Activated CD4-positive, alpha-beta T cell treated with anti-CD3 and anti-CD28 coated beads, Interleukin-2, amount 50 U/mL, for 24 hours (primary cell): ENCODE results near the gene ABO.
"Not testable (repeated sequence)": the region's sequence is repeated elsewhere in the genome, so short reads cannot be mapped to it uniquely, and the experiment has no call there.

Experiments
- DNase-seq, 2 donors: peaks; one replicate each; pipeline ENCODE4 v3.0.0-alpha.2; 2020; ENCODE audit warnings: low read depth in 1 of 2, low spot score in 1 of 2

Gene ABO

DNA sequence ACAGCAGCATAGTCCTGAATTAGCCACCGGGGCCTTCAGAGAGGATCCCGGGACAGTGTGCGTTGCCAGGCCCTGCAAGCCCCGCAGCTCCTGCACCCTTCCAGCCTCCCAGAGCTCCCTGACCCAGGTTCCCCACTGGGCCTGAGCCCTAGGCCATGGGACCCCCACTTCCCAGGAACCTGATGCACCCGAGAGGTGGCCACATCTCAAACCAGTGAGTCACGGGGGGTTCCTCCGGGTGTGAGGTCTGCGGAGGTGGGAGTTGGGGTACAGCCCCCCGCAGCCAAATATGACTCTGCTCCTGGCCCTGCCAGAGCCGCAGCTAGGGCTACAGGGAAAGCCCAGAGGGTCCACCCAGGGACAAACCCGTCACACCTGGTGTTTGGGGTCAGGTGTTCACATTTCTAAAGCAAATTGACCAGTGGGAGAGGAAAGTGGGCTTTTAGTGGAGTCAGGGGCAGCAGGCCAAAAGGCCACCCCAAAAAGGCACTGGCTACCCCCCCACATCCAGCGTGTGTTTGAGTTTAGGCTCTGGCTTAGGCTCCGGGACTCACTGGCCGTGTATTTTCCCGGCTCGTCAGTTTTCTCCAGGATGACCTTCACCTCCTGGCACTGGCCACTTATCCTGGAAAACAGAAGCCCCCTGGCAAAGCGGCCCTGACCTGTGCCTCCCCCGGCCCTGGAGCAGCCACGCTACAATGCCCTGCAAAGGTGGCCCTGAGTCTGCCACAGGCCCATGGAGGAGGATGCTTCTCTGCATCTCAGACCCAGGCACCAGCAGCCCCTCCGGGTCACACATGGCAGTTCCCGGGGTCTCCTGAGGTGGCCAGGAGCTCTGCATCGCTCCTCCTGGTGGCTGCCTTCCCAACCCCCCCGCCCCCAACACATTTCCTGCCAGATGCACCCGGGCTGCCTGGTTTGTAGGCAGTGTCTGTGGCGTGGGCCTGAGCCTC is 48.5 kb downstream of the ABO start:
- DNase-seq: no peak

DNA sequence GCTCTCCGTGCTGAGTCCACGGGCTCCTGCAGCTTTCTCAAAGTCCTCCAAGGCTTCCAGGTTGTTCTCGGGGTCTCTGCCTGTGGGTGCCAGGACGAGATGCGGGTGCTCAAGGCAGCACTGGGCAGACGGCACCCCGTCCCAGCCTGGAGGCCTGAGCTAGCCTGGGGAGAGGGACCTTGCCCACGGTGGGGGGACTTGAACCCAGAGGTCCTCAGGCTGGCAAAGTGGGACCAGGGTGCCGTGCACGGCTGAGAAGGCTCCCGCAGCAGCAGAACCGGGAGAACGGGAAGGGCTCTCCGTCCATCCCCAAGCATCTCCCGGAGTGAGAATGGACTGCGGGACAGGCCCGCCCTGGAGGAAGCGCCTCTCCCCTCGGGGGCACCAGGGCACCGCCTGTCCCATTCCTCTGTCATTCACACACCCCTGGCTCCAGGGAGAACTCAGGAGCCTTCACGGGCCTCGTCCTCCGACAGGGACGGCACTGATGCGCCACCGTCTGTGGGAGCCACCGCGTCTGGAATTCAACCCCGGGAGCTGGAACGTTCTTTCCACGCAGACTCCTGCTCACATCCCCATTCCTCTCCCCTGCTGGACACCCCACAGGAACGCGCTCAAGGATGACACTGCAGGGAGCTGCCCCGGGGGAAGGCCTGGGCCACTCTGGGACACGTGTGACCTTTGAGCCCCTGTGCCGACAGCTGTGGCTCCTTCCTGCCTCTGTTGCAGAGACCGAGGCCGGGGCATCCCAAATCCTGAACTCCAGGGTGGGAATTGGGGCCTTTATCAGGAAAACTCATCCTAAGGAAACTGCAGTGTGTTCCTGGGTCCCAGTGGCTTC is 49.6 kb downstream of the ABO start:
- no peak for DNase-seq

DNA sequence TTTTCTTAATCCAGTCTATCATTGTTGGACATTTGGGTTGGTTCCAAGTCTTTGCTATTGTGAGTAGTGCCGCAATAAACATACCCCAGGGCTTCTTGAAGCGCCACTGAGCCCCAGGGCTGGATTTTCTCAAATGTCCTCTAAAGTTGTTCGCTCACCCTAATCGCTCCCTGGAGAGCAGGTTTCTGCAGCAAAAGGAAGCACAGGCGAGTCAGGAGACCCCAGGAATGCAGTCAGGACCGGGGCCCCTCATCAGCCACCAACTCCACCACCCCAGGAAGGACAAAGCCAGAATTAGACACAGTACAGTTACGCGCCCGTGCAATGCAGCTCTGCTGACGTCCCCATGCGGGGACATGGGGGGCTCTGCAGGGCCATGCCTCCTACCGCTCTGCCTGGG is 50.2 kb downstream of the ABO start:
- no peak for DNase-seq

DNA sequence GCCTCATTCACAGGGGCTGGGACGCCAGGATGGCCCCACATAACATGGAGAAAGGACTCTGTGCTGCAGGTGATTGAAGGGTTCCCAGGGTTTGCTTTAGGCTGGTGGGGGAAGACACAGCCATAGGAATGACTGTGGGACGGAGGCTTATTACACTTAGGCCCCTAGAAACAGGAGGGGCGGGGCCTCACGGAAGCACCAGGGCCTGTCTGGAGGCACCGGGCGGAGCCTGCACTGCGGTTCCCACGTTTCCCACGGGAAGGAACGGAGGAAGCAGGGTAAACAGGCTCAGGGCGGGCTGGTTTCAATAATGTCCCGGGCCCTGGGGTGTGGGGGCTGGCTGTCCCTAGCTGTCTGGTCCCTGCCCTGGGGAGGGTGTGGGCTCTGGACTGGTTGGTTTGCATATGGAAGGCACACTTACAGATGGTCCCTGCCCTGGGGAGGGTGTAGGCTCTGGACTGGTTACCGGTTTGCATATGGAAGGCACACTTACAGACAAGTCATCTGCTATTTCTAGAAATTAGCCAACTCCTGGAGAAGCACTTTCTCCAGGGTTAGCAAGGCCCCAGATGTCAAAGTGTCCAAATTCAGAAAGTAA is 51.7 kb downstream of the ABO start:
- not testable (repeated sequence) for DNase-seq

DNA sequence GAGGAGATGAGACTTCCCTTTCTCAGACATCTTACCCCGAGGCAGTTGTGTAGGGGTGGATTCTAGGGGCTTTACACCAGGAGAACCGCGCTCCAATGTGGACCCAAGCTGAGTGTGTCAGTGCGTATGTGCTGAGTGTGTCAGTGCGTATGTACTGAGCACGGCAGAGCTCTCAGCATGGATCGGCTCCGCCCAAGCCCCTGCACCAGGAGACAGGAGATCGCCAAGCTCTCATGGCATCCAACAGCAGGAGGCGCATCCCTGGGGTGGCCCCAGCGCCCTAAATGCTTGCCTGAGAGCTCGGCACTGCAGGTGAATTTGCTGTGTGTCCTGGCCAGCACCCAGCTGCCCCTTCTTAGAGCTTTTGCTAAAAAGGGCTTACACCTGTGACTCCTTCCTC is 53.0 kb downstream of the ABO start:
- not testable (repeated sequence) for DNase-seq

DNA sequence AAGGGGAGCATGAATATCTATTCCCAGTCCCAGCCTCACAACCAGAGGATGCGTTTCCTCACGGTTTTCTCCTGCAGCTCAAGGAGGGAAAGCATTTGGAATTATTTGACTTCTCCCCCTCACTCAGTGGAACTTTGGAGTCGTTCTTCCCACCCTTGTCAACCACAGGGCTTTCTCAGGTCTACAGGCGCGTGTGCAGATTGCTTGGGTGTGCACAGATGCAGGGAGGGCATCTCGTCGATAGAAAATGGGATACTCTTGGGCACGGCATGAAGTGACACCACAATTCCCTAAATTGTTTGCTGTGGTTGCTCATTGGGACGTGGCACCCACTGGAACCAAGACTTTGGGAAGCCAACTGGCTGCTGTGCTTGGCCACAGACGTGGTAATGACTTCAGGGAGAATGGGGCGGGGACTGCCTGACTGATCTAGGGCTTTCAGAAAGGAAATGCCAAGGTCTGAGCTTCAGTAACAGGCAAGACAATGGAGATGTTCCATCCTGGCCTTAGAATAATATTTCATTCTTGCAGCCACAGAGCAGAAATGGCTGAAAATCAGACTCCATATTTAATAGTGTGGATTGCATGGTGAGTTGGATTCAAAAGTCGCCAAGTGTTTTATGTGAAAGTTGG is 53.7 kb downstream of the ABO start:
- no peak for DNase-seq

DNA sequence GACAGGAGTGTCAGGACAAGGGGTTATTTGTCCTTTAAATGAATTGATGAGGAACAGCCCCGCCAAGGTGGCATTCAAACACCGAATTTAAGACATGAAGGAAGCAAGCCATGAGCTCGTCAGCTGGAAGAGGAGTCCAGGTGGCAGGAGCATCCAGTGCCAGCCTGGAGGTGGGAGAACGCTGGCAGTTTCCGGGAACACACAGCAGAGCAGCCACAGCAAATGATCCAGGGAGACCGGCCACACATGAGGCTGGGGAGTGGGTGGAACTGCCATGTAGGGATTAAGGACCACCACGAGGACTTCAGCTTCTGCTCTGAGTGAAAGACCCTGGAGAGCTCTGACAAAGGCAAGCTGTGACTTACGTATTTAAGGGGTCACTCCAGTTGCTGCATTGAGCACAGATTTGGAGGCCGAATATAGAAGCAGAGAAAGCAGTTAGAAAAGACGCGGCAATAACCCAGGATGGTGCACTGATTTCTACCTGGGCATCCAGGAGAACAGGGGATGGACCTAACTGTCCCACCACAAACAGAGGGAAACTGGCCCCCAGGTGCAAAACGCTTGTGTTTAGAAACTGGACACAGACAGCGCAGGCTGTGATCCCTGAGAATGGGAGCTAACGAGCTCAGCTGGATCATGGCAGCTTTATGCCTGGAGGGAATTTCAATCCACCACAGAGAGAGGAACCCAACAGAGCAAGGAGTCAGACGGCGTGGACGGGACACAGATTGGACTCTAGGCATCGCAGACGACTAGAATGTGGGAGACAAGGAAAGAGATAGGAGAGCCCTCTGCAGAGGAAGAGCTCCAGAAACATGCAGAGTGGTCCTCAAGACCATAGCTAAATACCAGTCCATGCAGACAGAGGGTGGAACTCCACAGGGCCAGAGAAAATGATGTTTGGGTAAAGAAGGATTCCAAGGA is 56.7 kb downstream of the ABO start:
- not testable (repeated sequence) for DNase-seq

DNA sequence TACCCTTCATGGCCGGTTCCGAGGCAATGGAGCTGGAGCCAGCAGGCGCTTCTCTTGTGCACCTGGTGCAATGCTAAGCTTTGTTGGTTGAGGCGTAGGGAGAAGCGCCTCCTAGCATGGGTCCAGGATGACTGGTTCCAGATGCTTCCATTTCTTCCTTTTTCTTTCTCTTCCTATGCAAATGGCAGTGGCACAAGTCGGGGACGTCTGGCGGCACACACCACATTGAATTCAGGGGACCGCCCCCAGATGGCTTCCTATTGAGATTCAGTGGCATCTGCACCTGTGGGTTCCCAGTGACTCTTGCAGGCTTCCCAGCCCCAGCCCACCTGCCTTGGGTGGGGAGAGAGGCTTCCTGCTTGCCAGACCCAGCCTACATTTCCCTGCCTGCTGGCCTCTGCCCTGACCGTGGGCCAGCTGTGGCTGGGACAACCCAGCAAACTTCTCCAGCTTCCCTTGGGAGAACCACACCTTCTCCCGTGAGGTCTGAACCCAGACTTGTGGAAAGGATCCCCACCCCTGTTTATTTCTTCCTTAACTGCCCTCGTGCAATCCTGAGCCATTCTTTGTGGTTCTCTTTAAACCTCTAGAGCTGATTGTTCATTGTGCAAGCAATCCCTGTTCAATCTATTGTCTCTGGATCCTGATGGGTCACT is 57.5 kb downstream of the ABO start:
- not testable (repeated sequence) for DNase-seq

DNA sequence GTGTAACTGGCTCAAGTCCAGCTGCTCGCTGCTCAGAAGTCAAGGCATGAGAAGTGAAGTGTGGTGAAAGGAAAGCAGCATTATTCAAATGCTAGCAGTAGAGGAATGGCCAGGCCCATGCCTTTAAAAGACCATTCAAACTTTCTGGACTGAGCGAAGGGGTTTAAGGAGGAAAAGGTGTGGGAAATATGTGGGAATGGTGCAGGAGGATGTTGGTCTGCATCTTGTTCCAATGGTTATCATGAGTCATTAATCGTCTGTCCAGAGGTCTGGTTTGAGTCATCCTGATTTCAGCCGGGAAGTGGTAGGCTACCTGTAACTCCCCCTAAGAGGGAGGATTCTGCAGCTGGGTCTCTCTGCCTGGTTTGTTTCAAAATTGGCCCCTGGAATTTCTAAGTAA is 60.7 kb downstream of the ABO start:
- not testable (repeated sequence) for DNase-seq

DNA sequence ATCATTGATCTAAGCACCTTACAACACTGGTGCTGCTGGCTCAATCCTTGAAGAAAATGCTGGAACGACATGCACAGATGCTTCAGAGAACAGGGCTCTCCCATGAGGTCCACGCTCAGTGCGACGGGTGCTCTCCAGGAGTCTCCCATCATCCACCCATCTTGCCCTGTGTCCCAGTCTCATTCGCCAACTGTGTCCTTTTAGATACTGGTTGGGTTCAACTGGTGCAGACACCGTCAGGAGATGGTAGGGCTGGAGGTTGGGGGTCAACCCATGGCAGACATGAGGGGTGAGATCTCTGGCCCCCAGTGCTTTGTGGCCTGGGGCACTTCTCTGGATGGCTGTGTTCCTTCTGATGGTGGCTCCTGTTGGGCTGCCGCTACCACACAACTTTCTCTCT is 64.4 kb downstream of the ABO start:
- no peak for DNase-seq

DNA sequence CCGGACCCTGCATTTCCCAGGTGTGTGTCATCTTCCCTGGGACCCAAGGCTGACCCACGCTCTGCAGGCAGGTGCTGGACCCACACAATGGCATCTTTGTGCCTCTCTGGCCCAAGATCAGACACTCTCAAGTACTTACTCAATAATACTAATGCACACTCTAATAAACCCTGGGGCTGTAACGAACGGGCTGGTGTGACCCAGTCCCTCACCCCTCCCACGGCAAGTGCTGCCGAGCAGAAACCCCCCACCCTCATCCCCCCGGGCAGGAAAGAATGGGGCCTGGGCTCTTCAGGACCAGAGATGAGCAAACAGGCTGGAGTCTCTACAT is 64.8 kb downstream of the ABO start:
- no peak for DNase-seq

DNA sequence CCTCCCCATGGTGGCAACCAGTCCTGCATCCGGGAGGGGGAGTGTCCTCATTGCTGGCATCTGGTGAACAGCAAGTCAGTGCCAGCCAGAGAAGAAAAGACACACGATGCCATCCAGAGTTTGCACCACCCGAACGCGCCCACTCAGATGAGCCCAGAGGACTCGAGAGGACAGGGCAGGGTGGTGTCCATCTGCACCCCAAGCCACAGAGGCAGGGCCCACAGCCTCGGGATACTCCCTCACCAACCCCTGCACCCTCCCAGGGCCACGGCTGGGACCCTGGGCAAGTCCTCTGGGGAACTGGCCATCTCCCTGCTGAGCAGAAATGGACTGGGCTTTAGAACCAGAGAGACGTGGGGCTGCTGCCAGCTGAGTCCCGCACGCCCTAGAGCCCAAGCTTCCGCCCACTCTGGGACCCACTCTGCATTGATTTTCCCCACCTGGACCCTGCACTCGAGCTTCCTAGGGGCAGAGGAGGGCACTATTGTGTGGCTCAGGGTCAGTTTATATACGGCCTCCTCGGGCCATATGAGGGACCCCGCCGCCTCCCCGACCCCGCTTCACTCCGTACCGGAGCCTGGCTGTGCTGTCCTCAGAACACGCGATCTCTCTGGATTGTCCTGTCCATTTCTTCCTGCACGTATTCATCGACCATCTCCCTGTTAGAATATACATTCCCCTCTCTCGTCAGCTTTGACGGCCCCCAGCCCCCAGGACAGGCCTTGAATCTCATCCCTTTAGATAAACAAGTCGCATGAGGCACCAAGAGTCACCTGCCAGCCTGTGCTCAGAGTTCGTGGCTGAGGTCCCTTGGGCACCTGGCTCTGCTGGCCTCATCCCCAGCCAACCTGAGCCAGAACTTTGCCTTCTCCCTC is 65.4 kb downstream of the ABO start:
- DNase-seq: not testable (repeated sequence)

DNA sequence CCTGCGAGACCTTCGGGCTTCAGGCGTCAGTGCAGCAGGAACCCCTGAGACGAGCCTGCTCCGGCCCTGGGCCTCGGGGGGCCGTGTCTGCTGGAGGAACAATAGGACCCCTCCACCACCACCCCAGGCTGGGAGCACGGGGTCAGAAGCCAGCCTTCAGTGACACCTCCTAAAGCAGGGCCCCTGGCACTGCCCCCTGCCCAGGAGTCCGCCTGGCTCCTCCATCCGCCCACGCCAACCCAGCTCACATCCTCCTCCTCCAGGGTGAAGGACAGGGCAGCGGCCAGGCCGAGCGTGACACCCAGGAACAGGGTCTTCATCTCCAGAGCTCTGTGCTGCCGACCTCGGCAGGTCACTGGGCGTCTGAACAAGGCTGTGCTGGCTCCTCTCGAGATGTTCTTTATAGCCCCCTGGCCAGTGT is 66.1 kb downstream of the ABO start, which contains the start of gene OBP2B:
Gene OBP2B (minus strand): TSS at position 371 of the 421 bp plus-strand sequence. CDS start 51 bp downstream, at position 320.
- not testable (repeated sequence) for DNase-seq

DNA sequence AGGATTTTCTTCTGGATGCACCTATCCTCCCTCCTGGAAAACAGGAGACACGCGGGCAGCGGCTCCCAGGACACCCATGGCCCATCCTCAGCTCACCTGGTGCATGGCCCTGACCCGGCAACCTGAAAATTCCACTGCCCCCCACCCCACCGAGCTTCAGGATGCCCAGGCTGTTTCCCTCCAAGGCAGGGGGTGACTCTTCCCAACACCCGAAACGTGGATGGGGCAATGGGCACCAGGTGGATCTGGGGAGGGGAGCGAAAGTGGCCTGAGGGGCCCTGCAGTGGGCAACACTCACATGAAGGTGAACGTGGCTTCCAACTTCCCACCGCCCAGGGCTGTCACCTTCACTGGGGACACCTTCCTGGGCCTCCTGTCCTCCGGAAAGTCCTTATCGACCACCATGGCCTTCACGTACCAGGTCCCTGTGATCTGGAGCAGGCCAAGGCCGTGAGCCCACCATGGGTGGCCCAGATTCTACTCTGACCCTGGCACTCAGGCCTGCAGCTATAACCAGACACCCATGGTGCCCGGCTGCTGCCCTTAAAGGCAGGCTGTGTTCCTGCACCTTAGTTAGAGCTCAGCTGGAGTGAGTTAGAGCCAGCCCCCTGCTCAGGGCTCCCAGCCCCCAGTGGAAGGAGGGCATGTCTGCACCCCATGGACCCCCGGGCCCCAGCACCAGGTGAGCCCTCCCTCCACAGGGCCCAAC is 66.7 kb downstream of the ABO start:
- not testable (repeated sequence) for DNase-seq

DNA sequence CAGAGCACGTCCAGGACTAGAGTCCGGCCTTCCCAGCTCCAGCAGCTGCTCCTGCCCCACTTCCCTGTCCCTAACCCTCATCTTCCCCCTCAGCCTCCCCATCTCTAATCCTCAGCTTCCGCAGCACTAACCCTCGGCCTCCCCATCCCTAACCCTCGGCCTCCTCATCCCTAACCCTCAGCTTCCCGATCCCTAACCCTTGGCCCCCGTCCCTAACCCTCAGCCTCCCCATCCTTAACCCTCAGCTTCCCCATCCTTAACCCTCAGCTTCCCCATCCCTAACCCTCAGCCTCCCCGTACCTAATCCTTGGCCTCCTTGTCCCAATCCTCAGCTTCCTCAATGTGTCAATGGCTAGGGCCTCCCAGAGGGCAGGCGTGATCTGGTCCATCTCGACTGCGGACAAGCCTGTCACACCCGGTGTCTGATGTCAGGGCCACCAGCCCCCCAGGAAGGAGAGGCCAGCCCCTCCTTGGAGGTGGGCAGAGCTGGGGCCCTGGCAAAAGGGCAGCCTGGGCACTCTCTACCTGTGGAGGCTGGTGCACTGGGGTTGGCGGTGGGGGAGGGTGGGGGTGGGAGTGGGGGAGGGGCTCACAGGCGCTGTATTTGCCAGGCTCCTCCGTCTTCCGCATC is 67.3 kb downstream of the ABO start:
- no peak for DNase-seq

DNA sequence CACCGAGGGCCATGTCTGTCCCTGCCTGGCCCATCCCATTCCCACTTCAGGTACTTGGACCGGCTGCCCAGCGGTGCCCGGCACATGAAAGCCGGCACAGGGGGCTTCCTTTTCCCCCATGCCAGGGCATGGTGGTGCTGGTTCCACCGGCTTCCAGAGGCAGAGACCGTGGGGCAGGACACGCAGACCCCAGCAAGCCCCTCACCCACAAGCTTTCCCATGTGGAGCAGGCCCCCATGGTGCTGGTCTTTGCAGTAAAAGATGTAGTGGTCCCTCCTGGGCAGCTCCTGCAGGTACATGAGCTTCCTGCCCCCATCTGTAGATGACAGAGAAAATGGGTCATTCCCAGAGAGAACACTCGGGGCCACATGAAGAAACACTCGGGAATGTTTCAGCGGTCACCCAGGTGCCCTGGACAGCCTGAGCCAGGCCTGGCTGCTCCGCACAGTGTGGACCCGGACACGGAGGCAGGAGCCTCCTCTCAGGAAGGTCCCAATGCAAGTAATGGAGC is 67.9 kb downstream of the ABO start:
- DNase-seq: no peak
